Neuronal stem cell (in vitro differentiated cells): ENCODE measurements around the gene CDK5RAP1. TPM values are rescaled to one million over a fixed set of nuclear protein-coding genes. Genes with fewer than 3 reads are reported as not detected.
A peak's percentile ranks its signal among the peaks of the same experiment; 100 is the strongest.

Source experiments
- DNase-seq: peaks from one replicate; pipeline ENCODE4 v3.0.0-alpha.2; 2013; ENCODE audit warnings: low spot score
- H2AFZ ChIP-seq: one replicate; pipeline ENCODE4 v1.6.1; 2013; ENCODE audit warnings: mild to moderate bottlenecking, low read length, inconsistent platforms
- H2AK5ac ChIP-seq: 2 replicates; pipeline ENCODE4 v1.6.1; 2013; ENCODE audit warnings: low read depth, mild to moderate bottlenecking, inconsistent platforms, low read length, moderate library complexity, mixed read lengths
- H2BK120ac ChIP-seq: 2 replicates; pipeline ENCODE4 v1.6.1; 2013; ENCODE audit warnings: low read depth, mild to moderate bottlenecking, inconsistent platforms, low read length, moderate library complexity, mixed read lengths
- H2BK12ac ChIP-seq: one replicate; pipeline ENCODE4 v1.6.1; 2013; ENCODE audit warnings: low read length, inconsistent platforms
- H2BK15ac ChIP-seq: 2 replicates; pipeline ENCODE4 v1.6.1; 2013; ENCODE audit warnings: mild to moderate bottlenecking, low read length, inconsistent platforms, mixed read lengths
- H2BK5ac ChIP-seq: one replicate; pipeline ENCODE4 v1.6.1; 2013; ENCODE audit warnings: inconsistent platforms, mild to moderate bottlenecking, low read length, moderate library complexity
- H3K14ac ChIP-seq: one replicate; pipeline ENCODE4 v1.6.1; 2013; ENCODE audit warnings: low read length, inconsistent platforms
- H3K18ac ChIP-seq: 2 replicates; pipeline ENCODE4 v1.6.1; 2013; ENCODE audit warnings: low read length, inconsistent platforms
- H3K23ac ChIP-seq: 2 replicates; pipeline ENCODE4 v1.6.1; 2013; ENCODE audit warnings: low read depth, mild to moderate bottlenecking, mixed read lengths, low read length, inconsistent platforms; ENCODE audit not compliant: poor library complexity
- H3K27ac ChIP-seq: replicated peaks from 3 replicates; pipeline ENCODE4 v1.5.1; 2013; ENCODE audit warnings: low read length, inconsistent platforms
- H3K27me3 ChIP-seq, 3 experiments: 2 replicates each; pipeline ENCODE4 v1.6.1; 2013; ENCODE audit warnings: low read length in 3 of 3, mild to moderate bottlenecking in 2 of 3, inconsistent platforms in 1 of 3, low read depth in 1 of 3, mixed read lengths in 1 of 3, moderate library complexity in 1 of 3; ENCODE audit not compliant: control insufficient read depth in 3 of 3, insufficient read depth in 3 of 3
- H3K36me3 ChIP-seq, 2 donors: replicated peaks in 1 of 2; 2 replicates each; pipeline ENCODE4 v1.6.1; 2013; ENCODE audit warnings: low read length in 2 of 2; ENCODE audit not compliant: control insufficient read depth in 2 of 2, insufficient read depth in 2 of 2
- H3K4ac ChIP-seq: 2 replicates; pipeline ENCODE4 v1.6.1; 2013; ENCODE audit warnings: inconsistent platforms, mild to moderate bottlenecking, low read length, moderate library complexity
- H3K4me1 ChIP-seq, 2 donors: 1 replicate in 1 of 2; 2 replicates in 1 of 2; pipeline ENCODE4 v1.6.1; 2013; ENCODE audit warnings: low read length in 2 of 2, low read depth in 1 of 2; ENCODE audit not compliant: control insufficient read depth in 2 of 2, insufficient read depth in 1 of 2
- H3K4me2 ChIP-seq: one replicate; pipeline ENCODE4 v1.6.1; 2013; ENCODE audit warnings: mild to moderate bottlenecking, low read length, inconsistent platforms; ENCODE audit not compliant: insufficient read depth, poor library complexity, severe bottlenecking
- H3K4me3 ChIP-seq, 2 donors: 2 replicates each; pipeline ENCODE4 v1.5.1; 2013; ENCODE audit warnings: low read length in 2 of 2, mild to moderate bottlenecking in 2 of 2, inconsistent platforms in 1 of 2, moderate library complexity in 1 of 2
- H3K79me1 ChIP-seq: one replicate; pipeline ENCODE4 v1.6.1; 2013; ENCODE audit warnings: low read depth, mild to moderate bottlenecking, inconsistent platforms, low read length, moderate library complexity
- H3K9ac ChIP-seq: one replicate; pipeline ENCODE4 v1.6.1; 2013; ENCODE audit warnings: mild to moderate bottlenecking, low read depth, low read length, inconsistent platforms; ENCODE audit not compliant: poor library complexity
- H3K9me3 ChIP-seq, 2 donors: replicated peaks in 1 of 2; 2 replicates each; pipeline versions ENCODE3 to v1.6.1; 2013; ENCODE audit warnings: low read length in 2 of 2, mild to moderate bottlenecking in 2 of 2, inconsistent platforms in 1 of 2, low read depth in 1 of 2, mixed read lengths in 1 of 2, moderate library complexity in 1 of 2; ENCODE audit not compliant: control insufficient read depth in 2 of 2, insufficient read depth in 1 of 2
- H4K8ac ChIP-seq: one replicate; pipeline ENCODE4 v1.6.1; 2013; ENCODE audit warnings: low read depth, mild to moderate bottlenecking, inconsistent platforms, low read length, moderate library complexity
- H4K91ac ChIP-seq: one replicate; pipeline ENCODE4 v1.6.1; 2013; ENCODE audit warnings: low read length, low read depth, mild to moderate bottlenecking, inconsistent platforms; ENCODE audit not compliant: poor library complexity
- WGBS, 2 donors: extraction: QIAGEN DNeasy Blood & Tissue Kit; methylation state at CpG; one replicate each; pipeline ENCODE4 v1.1.7; 2013; ENCODE audit warnings: missing lambda C conversion rate in 2 of 2, mixed read lengths in 1 of 2; ENCODE audit not compliant: insufficient read length in 2 of 2, insufficient replicate concordance in 1 of 2; ENCODE audit errors: extremely low coverage in 2 of 2; 5-methylcytosine and 5-hydroxymethylcytosine counted together
- polyA plus RNA-seq, 2 experiments: library from polyadenylated mRNA; stranded (reverse); fragments of 200-250 nt; gene quantifications; one replicate each; pipeline ENCODE4 v1.2.3, GENCODE V29; 2013

Gene CDK5RAP1, protein sequence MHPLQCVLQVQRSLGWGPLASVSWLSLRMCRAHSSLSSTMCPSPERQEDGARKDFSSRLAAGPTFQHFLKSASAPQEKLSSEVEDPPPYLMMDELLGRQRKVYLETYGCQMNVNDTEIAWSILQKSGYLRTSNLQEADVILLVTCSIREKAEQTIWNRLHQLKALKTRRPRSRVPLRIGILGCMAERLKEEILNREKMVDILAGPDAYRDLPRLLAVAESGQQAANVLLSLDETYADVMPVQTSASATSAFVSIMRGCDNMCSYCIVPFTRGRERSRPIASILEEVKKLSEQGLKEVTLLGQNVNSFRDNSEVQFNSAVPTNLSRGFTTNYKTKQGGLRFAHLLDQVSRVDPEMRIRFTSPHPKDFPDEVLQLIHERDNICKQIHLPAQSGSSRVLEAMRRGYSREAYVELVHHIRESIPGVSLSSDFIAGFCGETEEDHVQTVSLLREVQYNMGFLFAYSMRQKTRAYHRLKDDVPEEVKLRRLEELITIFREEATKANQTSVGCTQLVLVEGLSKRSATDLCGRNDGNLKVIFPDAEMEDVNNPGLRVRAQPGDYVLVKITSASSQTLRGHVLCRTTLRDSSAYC
- 19.0 TPM for polyA plus RNA-seq (2013, experiment 1 of 2)
- 19.7 TPM for polyA plus RNA-seq (2013, experiment 2 of 2)

DNA sequence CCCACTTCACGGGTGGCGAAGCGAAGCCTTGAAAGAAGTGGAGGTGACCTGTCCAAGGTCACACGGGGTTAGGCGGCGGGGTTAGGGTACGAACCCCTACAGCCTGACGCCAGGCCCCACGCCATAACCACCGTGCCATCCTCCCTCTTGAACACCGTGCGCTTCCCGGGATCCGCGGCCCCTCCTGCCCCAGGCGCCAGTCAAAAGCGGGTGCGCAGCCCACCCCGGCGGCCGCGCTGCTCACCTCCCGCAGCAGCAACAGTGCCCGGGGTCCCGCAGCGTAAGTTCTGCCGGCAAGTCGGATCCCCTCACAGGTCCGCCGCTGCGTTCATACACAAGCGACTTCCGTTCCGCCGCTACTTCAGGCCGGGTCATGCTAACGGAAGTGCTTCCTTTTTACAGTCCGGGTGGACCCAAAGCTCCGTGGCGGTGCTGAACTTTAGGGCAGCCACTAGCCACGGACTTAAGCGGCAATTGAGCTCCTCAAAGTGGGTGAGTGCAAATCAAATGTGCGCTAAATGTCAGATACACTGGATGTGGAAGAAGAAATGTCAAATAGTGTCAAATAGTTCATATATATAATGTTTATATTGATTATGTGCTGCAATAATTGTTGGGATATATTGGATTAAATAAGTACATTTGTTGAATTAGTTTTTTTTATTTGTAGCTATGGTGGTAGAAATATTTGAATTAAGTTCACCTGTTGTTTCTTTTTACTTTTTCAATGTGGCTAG, at the start of gene CDK5RAP1:
CDK5RAP1 (minus strand) TSS at position 336 of the 737 bp plus-strand sequence. CDS start 4,455 bp downstream, outside the sequence.
- peak within 1 kb of the TSS; percentile 96 for H3K9ac ChIP-seq
- no peak within 1 kb of the TSS for H3K4ac ChIP-seq
- no peak within 1 kb of the TSS for H2BK15ac ChIP-seq
- peak within 1 kb of the TSS; percentile 99 for H3K23ac ChIP-seq
- H4K91ac ChIP-seq: peak within 1 kb of the TSS; percentile 6
- H3K18ac ChIP-seq: peak within 1 kb of the TSS; percentile 99
- H3K27ac ChIP-seq: no peak within 1 kb of the TSS
- peaks cover 12% of the 10 kb centered on the region for H3K79me1 ChIP-seq
- peak within 1 kb of the TSS; percentile 68 for H2BK120ac ChIP-seq
- no peak within 1 kb of the TSS for H4K8ac ChIP-seq
- peak; percentile 82 for DNase-seq
- H2BK5ac ChIP-seq: no peak within 1 kb of the TSS
- H2AFZ ChIP-seq: peak within 1 kb of the TSS; percentile 97
- H2BK12ac ChIP-seq: no peak within 1 kb of the TSS
- peak within 1 kb of the TSS; percentile 79 to 99 for H3K4me3 ChIP-seq
- peaks cover 6 to 10% of the 10 kb centered on the region in 2 donors for H3K4me1 ChIP-seq
- H3K4me2 ChIP-seq: peak within 1 kb of the TSS; percentile 66
- H3K9me3 ChIP-seq: no peaks in the 10 kb centered on the region
- WGBS, 2 donors: no CpG with 5 or more reads among the region's 43 CpGs
- no peaks in the 10 kb centered on the region for H3K27me3 ChIP-seq
- peak within 1 kb of the TSS; percentile 3 for H2AK5ac ChIP-seq
- H3K36me3 ChIP-seq: peaks cover 0 to 14% of the 10 kb centered on the region in 2 donors
- peak within 1 kb of the TSS; percentile 2 for H3K14ac ChIP-seq

DNA sequence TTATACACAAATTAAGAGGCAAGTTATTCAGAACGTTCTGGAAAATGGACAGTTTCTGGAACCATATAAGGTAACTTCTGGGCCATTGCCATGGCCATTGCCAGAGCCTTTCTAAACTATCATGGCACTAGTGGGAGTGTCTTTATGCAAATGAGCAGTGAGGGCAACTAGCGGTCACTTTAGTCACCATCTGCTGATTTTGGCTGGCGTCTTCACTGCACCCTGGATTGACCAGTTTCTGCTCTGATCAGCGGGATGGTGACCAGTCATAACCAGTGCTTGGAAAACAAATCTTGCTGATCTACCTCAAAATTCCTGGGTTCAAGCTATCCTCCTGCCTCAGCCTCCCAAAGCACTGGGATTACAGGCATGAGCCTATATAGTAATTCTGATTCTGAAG, 49.5 kb upstream of the CDK5RAP1 start:
- Histone ChIP-seq H3K4me3 (no peak overlapping the region), H3K14ac (no peak overlapping the region), H2BK15ac (no peak overlapping the region), H2BK5ac (no peak overlapping the region), H3K4me1 (peaks cover 0 to 2% of the 10 kb centered on the region in 2 donors), H2BK12ac (no peak overlapping the region), H3K18ac (no peak overlapping the region), H3K9me3 (no peaks in the 10 kb centered on the region), H3K4ac (no peak overlapping the region), H3K79me1 (no peaks in the 10 kb centered on the region), H3K9ac (no peak overlapping the region), H3K27me3 (no peaks in the 10 kb centered on the region), H2AK5ac (no peak overlapping the region), H3K36me3 (no peaks in the 10 kb centered on the region), H2BK120ac (no peak overlapping the region), H4K8ac (no peak overlapping the region), H3K27ac (no peak overlapping the region), H3K4me2 (no peak overlapping the region), H2AFZ (no peak overlapping the region), H3K23ac (no peak overlapping the region), H4K91ac (no peak overlapping the region)
- no CpG with 5 or more reads among the region's 4 CpGs for WGBS, 2 donors
- no peak for DNase-seq

DNA sequence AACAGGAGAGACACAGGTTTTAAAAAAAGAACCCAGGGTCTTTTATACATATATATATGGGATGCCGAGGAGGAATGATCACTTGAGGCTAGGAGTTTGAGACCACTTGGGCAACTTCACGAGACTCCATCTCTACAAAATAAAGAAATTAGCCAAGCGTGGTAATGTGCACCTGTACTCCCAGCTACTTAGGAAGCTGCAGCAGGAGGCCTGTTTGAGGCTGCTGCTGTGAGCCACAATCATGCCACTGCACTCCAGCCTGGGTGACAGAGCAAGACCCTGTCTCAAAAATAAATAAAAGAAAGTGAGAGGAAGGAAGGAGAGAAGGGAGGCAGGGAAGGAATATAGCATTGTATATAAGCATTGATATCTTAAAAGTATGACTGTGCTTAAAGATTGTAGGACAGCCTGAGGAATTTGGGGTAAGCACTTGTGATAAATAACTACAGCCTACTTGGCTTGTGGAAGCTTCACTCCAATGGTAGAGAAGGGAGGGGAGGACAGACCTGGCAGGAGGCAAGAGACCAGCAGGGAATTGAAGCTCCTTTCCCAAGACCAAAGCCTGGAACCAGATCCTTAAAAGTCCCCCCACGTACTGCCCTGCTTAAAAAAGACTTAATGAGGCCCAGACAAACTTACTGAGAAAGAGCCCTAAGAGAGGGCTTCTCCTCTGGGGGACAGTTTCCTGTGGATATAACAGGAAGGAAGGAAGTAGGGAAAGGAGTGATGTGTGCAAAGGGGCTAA, 44.7 kb upstream of the CDK5RAP1 start:
- WGBS, 2 donors: no CpG with 5 or more reads among the region's 4 CpGs

More for the DNA sequence above, 44.7 kb upstream of the CDK5RAP1 start:
- H2AFZ ChIP-seq: peak overlapping the region; percentile 9
- H2BK15ac ChIP-seq: no peak overlapping the region
- no peak overlapping the region for H3K18ac ChIP-seq
- no peak overlapping the region for H2AK5ac ChIP-seq
- no peak overlapping the region for H2BK5ac ChIP-seq
- H3K4ac ChIP-seq: no peak overlapping the region
- no peak overlapping the region for H3K23ac ChIP-seq
- no peak for DNase-seq
- no peak overlapping the region for H3K27ac ChIP-seq
- H3K79me1 ChIP-seq: peaks cover 3% of the 10 kb centered on the region
- no peak overlapping the region for H4K91ac ChIP-seq
- no peaks in the 10 kb centered on the region for H3K9me3 ChIP-seq
- H3K4me1 ChIP-seq: peaks cover 5 to 12% of the 10 kb centered on the region in 2 donors
- no peak overlapping the region for H3K4me2 ChIP-seq
- H2BK120ac ChIP-seq: no peak overlapping the region
- H4K8ac ChIP-seq: no peak overlapping the region
- H3K4me3 ChIP-seq: no peak overlapping the region
- no peak overlapping the region for H3K14ac ChIP-seq
- no peak overlapping the region for H3K9ac ChIP-seq
- H3K27me3 ChIP-seq: peaks cover 5 to 15% (median 14%) of the 10 kb centered on the region in 3 experiments
- no peak overlapping the region for H2BK12ac ChIP-seq
- no peaks in the 10 kb centered on the region for H3K36me3 ChIP-seq
